ENCODE data around the gene MALRD1. TPM values are rescaled to one million over a fixed set of nuclear protein-coding genes. Genes with fewer than 3 reads are reported as not detected.

The MALRD1 gene
- total RNA-seq, result 1.2 and 1.5 TPM in 2 replicates
- long read RNA-seq, partial matches to known transcripts, result 1 of 5 reads
- long read RNA-seq, other reads (novel, unspliced or antisense), result 4 of 5 reads

DNA sequence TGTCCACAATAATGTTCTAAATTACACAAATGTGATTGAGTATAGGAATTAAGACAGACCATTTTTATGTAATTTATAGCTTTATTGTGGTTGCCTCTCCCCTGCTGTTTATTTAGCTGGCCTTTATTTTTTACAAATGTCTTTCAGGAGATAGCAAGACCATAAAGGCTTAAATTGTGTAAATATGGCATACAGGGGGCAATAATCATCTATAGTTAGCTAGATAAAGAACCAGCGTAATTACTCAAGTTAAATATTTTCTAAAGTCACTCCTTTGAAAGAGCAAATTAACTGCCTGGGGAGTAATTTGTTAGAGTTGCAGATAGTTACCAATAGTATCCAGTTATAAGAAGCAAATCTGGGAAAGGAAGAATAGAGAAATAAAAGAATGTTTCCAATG is at the start of gene MALRD1:
MALRD1 (plus strand) TSS at position 313 of the 400 bp plus-strand sequence. CDS start 138 bp downstream, outside the sequence.
- no peaks in the 10 kb centered on the region for H3K36me3 Mint-ChIP-seq (ENCODE audit: insufficient read depth)
- TF ChIP-seq, protein P1, sequence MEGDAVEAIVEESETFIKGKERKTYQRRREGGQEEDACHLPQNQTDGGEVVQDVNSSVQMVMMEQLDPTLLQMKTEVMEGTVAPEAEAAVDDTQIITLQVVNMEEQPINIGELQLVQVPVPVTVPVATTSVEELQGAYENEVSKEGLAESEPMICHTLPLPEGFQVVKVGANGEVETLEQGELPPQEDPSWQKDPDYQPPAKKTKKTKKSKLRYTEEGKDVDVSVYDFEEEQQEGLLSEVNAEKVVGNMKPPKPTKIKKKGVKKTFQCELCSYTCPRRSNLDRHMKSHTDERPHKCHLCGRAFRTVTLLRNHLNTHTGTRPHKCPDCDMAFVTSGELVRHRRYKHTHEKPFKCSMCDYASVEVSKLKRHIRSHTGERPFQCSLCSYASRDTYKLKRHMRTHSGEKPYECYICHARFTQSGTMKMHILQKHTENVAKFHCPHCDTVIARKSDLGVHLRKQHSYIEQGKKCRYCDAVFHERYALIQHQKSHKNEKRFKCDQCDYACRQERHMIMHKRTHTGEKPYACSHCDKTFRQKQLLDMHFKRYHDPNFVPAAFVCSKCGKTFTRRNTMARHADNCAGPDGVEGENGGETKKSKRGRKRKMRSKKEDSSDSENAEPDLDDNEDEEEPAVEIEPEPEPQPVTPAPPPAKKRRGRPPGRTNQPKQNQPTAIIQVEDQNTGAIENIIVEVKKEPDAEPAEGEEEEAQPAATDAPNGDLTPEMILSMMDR (IDR thresholded peaks at IDR 0.05; ENCODE audit: unreplicated experiment), result no peak
- no peak within 1 kb of the TSS for H3K4me3 Mint-ChIP-seq (ENCODE audit: low read depth)
- H3K27ac Mint-ChIP-seq, result no peak within 1 kb of the TSS
- H3K9me3 Mint-ChIP-seq (ENCODE audit: low read depth), result no peaks in the 10 kb centered on the region
- peaks cover 25% of the 10 kb centered on the region for H3K4me1 Mint-ChIP-seq (ENCODE audit: low read depth)
- DNase-seq (ENCODE audit: low spot score, unreplicated experiment), result no peak
- H3K27me3 Mint-ChIP-seq, result peaks cover 5% of the 10 kb centered on the region

DNA sequence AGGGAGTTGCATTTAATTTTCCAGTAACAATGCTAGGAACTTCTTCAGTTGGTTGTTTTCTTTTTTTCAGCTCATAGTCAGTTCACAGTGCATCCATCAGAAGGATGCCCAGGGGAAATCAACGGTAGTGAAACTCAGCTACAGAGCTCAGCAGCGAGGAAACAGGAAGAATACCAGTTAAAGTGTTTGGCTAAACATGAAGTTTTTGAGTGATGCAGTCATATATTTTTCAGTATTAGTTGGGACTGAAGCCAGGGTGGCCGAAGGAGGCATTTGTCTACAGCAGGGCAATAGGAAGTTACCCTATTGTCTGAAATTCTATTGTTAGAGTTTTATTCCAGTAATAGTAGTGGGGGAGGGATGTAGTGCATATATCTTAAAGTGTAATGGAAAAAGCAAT is 45.3 kb upstream of the MALRD1 start:
- H3K4me1 Mint-ChIP-seq (ENCODE audit: low read depth), result no peaks in the 10 kb centered on the region
- no peak for DNase-seq (ENCODE audit: low spot score, unreplicated experiment)
- TF ChIP-seq, protein P1 (IDR thresholded peaks at IDR 0.05; ENCODE audit: unreplicated experiment), result no peak
- H3K27me3 Mint-ChIP-seq, result peaks cover 7% of the 10 kb centered on the region
- no peak overlapping the region for H3K27ac Mint-ChIP-seq
- no peaks in the 10 kb centered on the region for H3K9me3 Mint-ChIP-seq (ENCODE audit: low read depth)
- H3K36me3 Mint-ChIP-seq (ENCODE audit: insufficient read depth), result no peaks in the 10 kb centered on the region
- no peak overlapping the region for H3K4me3 Mint-ChIP-seq (ENCODE audit: low read depth)

DNA sequence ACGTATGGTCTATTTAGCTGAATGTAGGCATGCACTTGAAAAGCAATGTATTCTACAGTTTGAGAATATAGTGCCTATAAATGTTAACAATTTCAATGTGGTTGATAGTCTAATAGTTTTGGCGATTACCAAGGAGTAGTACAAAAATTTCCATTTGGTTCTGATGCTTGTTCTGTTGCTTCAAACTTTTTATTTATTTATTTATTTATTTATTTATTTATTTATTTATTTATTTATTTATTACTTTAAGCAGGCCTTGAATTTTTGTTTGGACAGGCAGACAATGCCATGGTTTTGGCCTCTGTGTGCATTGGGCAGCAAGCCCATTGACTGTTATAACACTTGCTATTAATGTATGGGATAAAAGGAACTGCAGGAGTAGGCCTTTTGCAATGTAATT is 36.5 kb upstream of the MALRD1 start:
- Mint-ChIP-seq H3K27me3 (no peaks in the 10 kb centered on the region), H3K27ac (no peak overlapping the region), H3K4me1 (ENCODE audit: low read depth) (no peaks in the 10 kb centered on the region), H3K4me3 (ENCODE audit: low read depth) (no peak overlapping the region), H3K36me3 (ENCODE audit: insufficient read depth) (no peaks in the 10 kb centered on the region), H3K9me3 (ENCODE audit: low read depth) (peaks cover 11% of the 10 kb centered on the region)
- DNase-seq (ENCODE audit: low spot score, unreplicated experiment), result no peak
- TF ChIP-seq, protein P1 (IDR thresholded peaks at IDR 0.05; ENCODE audit: unreplicated experiment), result no peak

DNA sequence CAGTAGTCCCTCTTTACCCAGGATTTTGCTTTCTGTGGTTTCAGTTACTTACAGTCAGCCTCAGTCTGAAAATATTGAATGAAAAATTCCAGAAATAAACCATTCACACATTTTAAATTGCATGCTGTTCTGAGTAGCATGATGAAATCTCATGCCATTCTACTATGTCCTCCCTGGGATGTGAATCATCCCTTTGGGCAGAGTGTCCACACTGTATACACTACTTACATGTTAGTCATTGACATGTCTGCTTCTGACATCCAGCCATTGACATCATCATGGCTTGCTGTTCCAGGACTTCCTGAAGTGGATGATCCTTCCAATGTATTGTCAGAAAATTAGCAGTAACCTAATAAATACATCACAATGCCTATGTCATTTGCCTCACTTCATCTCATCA is 34.6 kb upstream of the MALRD1 start:
- no peak for DNase-seq (ENCODE audit: low spot score, unreplicated experiment)
- H3K27ac Mint-ChIP-seq, result no peak overlapping the region

DNA sequence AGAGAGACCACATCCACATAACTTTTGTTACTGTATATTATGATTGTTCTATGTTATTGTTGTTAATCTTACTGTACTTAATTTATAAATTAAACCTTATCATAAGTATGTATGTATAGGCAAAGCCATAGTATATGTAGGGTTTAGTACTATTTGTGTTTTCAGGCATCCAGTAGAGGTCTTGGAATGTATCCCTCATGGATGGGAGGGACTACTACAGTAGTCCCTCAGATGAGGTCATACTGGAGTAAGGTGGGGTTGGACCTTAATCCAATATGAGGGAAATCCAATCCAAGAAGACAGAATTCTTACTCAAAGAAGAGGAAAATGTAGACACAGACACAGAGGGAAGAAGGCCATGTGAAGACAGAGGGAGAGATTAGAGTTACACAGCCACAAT is 34.1 kb upstream of the MALRD1 start:
- TF ChIP-seq, protein P1 (IDR thresholded peaks at IDR 0.05; ENCODE audit: unreplicated experiment), result no peak
- Mint-ChIP-seq H3K4me3 (ENCODE audit: low read depth) (no peak overlapping the region), H3K27me3 (no peaks in the 10 kb centered on the region), H3K9me3 (ENCODE audit: low read depth) (peaks cover 11% of the 10 kb centered on the region), H3K4me1 (ENCODE audit: low read depth) (no peaks in the 10 kb centered on the region), H3K36me3 (ENCODE audit: insufficient read depth) (no peaks in the 10 kb centered on the region), H3K27ac (no peak overlapping the region)
- DNase-seq (ENCODE audit: low spot score, unreplicated experiment), result no peak

More for the DNA sequence above, 34.6 kb upstream of the MALRD1 start:
- Mint-ChIP-seq H3K9me3 (ENCODE audit: low read depth) (peaks cover 11% of the 10 kb centered on the region), H3K36me3 (ENCODE audit: insufficient read depth) (no peaks in the 10 kb centered on the region), H3K4me3 (ENCODE audit: low read depth) (no peak overlapping the region), H3K27me3 (no peaks in the 10 kb centered on the region), H3K4me1 (ENCODE audit: low read depth) (no peaks in the 10 kb centered on the region)
- TF ChIP-seq, protein P1 (IDR thresholded peaks at IDR 0.05; ENCODE audit: unreplicated experiment), result no peak

Data from progenitor cell of endocrine pancreas (in vitro differentiated cells).